ENCODE data around the gene TBC1D5. TPM values are rescaled to one million over a fixed set of nuclear protein-coding genes. Genes with fewer than 3 reads are reported as not detected.

The TBC1D5 gene
- total RNA-seq, 1 donor from 2014 or later, result 32.1 TPM

GRCh38 chr3:17632401-17633100 is 109.9 kb downstream of the TBC1D5 start:
- TF ChIP-seq, protein P1, sequence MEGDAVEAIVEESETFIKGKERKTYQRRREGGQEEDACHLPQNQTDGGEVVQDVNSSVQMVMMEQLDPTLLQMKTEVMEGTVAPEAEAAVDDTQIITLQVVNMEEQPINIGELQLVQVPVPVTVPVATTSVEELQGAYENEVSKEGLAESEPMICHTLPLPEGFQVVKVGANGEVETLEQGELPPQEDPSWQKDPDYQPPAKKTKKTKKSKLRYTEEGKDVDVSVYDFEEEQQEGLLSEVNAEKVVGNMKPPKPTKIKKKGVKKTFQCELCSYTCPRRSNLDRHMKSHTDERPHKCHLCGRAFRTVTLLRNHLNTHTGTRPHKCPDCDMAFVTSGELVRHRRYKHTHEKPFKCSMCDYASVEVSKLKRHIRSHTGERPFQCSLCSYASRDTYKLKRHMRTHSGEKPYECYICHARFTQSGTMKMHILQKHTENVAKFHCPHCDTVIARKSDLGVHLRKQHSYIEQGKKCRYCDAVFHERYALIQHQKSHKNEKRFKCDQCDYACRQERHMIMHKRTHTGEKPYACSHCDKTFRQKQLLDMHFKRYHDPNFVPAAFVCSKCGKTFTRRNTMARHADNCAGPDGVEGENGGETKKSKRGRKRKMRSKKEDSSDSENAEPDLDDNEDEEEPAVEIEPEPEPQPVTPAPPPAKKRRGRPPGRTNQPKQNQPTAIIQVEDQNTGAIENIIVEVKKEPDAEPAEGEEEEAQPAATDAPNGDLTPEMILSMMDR (conservative IDR thresholded peaks at IDR 0.05; ENCODE audit: low read depth, low read length), result no peak
- H3K4me3 ChIP-seq (ENCODE audit: low read depth, low read length), result no peak overlapping the region
- no peak for DNase-seq (ENCODE audit: low read depth)

DNA sequence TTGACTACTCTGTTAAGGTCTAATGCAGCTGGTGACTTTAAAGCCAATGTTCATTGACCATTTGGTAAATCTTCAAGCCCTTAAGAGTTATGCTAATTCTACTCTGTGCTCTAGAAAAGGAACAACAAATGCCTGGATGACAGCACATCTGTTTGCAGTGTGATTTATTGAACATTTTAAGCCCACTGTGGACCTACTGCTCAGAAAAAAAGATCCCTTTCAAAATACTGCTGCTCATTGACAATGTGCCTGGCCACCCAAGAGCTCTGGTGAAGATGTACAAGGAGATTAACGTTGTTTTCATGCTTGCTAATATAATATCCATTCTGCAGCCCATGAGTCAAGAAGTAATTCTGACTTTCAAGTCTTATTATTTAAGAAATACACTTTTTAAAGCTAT is 110.8 kb downstream of the TBC1D5 start:
- no peak overlapping the region for H3K4me3 ChIP-seq (ENCODE audit: low read depth, low read length)
- no peak for DNase-seq (ENCODE audit: low read depth)
- TF ChIP-seq, protein P1 (conservative IDR thresholded peaks at IDR 0.05; ENCODE audit: low read depth, low read length), result no peak

DNA sequence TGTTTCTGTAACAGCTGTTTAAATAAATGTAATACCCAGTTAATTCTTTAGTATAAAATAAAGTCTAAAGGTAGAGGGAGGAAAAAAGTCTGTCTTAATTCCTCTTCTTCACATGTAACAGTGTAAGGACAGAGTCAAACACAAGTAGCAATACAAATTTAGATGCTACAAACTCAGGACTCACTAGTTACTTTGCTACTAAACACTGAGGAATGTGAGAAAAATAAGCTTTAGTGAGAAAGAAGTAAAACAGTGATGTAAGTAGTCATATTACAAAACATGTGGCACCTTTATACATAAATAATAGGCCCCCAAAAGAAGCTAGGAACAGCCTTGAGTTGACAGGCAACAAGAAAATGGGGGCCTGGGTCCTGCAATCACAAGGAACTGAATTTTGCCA is 113.0 kb downstream of the TBC1D5 start:
- no peak overlapping the region for H3K4me3 ChIP-seq (ENCODE audit: low read depth, low read length)
- TF ChIP-seq, protein P1 (conservative IDR thresholded peaks at IDR 0.05; ENCODE audit: low read depth, low read length), result no peak
- no peak for DNase-seq (ENCODE audit: low read depth)

- TF ChIP-seq, protein P1 (conservative IDR thresholded peaks at IDR 0.05; ENCODE audit: low read depth, low read length), result no peak
These were observed 116.0 kb downstream of the TBC1D5 start for GRCh38 chr3:17626395-17626794.

DNA sequence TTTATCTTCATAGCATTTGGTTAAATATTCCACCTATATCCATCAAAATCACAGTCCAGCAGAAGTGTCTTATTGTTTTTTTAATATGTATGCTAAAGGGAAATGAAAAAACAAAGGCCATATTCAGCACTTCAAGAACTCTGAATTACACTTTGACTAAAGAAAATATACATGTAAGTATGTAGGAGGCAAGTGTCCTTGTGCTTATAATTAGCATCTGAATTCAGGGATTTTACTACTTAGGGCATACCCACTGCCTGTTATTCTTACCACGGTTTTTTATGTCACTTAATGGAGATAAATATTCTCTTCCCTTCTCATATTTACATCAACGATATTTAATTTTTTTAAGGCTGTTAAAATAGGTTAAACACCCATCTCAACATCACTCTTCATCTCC is 117.3 kb downstream of the TBC1D5 start:
- H3K4me3 ChIP-seq (ENCODE audit: low read depth, low read length), result no peak overlapping the region
- TF ChIP-seq, protein P1 (conservative IDR thresholded peaks at IDR 0.05; ENCODE audit: low read depth, low read length), result no peak
- no peak for DNase-seq (ENCODE audit: low read depth)

More at GRCh38 chr3:17626395-17626794, 116.0 kb downstream of the TBC1D5 start:
- no peak for DNase-seq (ENCODE audit: low read depth)
- H3K4me3 ChIP-seq (ENCODE audit: low read depth, low read length), result no peak overlapping the region

GRCh38 chr3:17623464-17623863 is 119.0 kb downstream of the TBC1D5 start:
- no peak for DNase-seq (ENCODE audit: low read depth)

More at GRCh38 chr3:17623464-17623863, 119.0 kb downstream of the TBC1D5 start:
- H3K4me3 ChIP-seq (ENCODE audit: low read depth, low read length), result no peak overlapping the region
- TF ChIP-seq, protein P1 (conservative IDR thresholded peaks at IDR 0.05; ENCODE audit: low read depth, low read length), result no peak

Data from epithelial cell of proximal tubule (primary cell).